Fibroblast of skin of scalp (primary cell): ENCODE measurements around the gene IGFBP7.

Experiments
- DNase-seq: peaks from one replicate; pipeline ENCODE4 v3.0.0-alpha.2; 2013

The IGFBP7 gene

DNA sequence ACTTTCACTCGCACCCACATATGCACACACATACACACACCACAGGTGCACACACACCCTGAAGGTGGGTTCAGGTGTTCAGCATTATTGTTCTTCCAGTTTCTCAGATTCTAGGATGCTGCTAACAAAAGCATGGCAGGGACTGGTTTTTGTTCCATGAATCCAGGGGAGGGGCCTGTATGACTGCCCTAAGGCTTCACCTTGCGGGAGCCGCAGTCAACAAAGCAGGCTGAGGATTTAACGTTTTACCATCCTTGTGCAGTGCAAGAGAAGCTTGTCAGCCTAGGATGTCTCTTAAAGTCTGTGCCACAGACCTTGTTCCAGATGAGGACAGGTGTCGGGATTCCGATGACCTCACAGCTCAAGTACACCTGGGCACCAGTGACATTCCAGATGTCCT is 69.7 kb downstream of the IGFBP7 start:
- DNase-seq, result no peak

DNA sequence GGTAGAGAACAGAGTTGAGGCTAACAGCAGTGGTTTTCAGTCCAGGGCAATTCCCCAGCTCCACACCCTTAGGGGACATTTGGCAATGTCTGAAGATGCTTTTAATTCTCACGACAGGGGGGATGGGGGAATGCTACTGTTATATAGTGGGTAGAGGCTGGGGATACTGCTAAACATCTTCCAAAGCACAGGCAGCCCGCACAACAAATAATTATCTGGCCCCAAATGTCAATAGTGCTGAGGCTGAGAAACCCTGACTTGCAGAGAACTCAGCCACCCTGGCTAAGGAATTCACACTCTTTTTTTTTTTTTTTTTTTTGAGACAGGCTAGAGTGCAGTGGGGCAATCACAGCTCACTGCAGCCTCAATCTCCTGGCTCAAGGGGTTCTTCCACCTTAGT is 70.8 kb downstream of the IGFBP7 start:
- DNase-seq, result peak; percentile 49

DNA sequence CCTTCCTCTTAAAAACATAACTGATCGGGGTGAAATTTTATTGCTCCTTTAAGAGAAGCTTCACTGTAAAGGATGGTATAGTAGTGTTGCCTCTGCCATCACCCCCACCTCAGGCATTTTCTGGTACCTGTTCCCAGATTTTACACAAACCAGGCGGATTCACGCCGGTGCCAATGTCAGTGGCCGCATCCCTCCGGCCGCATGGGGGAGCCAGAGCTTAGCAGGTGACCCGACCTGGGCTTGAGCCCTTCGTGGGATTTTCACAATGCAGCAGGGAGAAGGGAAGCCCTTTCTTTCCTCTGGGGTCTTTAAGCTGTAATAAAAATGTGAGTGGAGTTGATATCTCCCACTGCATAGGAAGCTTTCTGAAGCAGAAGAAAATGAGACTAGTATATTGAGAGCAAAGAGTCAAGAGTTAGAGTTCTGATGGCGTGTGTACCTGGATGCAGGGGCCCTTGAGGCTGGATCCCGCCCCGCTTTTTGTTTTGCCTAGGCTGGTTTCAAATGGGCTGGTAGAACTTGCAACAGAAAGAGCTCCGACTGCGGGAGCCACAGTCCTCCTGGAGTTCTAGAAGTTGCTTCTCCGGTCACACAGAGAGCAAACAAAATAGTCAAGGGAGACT is 72.1 kb downstream of the IGFBP7 start:
- DNase-seq, result peak; percentile 60

DNA sequence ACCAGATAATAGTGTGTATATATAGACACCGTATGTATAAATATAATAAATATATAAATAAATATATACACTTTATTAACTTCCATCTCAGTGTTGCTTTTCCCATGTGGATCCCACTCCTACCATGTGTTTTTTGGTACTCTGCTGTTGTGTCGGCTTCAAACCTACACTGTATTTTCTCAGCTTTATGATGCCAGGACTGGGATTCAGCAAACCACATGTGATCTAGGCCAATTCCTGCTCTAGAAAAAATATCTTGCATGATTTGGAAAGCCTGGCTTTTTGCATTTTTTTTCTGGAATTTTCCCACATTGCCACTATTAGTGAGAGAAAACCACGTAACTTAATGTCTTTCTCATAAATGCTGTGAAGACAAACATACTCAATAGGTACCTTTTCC is 75.7 kb downstream of the IGFBP7 start:
- peak; percentile 40 for DNase-seq

DNA sequence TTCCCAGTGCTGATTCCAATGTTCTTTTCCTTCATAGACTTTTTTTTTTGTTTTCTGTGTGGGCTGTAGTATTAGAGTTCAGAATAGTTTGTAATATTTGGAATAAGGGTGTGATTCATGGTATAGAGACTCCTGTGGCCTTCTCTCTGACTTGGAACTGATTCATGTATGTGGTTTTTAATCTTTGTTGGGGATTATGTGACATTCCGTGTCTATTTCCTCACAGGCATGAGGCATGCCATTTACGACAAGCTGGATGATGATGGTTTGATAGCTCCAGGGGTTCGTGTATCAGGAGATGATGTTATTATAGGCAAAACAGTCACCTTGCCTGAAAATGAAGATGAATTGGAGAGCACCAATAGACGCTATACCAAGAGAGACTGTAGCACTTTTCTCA is 87.1 kb downstream of the IGFBP7 start:
- DNase-seq, result peak; percentile 96

DNA sequence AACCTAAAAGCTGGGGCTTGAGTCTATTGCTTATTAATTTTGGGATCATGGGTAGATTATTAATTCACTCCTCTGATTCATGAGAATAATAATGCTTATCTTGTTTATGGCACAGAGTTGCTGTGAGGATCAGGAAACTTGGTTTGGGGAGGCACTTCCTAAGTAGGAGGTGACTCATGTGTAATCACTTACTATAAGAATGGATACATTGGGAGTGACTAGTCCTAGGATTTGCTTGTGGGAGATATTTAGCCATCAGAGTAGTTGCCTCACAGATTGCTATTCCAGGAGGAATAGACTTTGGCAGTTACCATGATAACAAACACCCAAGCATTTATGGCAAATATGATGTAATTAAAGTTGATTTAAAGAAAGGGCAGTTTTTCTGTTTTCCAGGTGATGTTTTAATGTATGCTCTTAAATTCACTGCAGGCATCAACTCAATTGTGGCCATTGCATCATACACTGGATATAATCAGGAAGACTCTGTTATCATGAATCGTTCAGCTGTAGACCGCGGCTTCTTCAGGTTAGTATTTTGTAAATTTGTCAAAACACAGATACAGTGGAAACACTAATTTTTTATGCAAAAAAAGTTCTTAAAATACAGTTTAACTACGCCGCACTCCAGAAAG is 89.6 kb downstream of the IGFBP7 start:
- peak; percentile 81 for DNase-seq

DNA sequence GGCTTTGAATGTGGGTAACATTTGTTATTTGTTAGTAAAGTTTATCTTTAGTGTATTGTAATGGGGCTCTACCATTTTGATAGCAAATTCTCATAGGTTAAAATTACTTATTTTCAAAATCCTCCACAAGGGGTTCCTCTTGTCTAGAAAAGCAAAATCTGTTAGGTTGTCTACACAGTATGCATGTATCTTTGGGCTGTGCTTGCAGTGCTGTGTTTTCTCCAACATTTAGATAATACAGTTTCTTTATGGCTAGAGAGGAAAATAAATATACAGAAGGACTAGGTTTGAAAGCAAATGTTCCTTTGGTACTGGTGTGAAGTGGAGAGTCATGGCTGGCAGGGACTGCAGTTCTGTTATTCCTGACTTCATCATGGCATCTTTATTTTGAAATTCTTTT is 91.2 kb downstream of the IGFBP7 start:
- DNase-seq, result peak; percentile 22

DNA sequence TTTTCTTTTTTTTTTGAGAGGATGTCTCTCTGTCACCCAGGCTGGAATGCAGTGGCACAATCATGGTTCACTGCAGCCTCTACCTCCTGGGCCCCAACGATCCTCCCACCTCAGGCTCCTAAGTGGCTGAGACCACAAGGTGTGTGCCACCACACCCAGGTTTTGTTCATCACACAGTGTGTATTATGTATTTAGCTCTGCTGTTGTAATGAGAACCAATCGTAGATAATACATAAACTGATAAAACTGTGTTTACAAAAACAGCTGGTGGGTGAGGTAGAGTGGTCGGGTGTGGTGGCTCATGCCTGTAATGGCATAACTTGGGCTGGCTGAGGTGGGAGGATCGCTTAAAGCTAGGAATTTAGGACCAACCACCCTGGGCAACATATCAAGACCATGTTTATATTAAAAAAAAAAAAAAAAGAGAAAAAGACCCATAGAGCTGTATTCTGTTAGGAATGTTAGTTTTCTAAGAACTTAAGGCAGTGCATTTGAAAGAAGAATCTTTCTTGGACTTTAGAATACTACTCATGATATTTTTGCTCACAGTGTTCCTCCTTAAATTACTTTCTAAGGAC is 96.6 kb downstream of the IGFBP7 start:
- DNase-seq, result no peak

DNA sequence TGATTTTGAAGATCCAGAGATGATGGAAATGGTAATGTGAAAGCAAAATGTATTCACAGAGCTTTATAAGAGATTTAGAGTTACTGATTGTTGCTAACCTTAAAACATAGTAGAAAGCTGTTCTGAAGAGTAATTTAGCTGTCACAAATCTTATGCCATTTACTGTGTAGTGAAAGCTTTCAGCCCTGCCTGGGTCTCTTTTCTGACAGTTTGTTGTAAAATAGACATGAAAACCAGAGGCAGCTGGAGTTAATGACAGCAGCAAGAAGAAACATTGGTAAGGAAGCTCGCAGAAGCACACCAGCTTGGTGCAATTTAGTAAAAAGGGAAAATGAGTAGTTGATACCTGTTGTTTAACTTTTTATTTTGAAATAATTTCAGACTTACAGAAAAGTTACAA is 110.4 kb downstream of the IGFBP7 start:
- DNase-seq, result no peak

DNA sequence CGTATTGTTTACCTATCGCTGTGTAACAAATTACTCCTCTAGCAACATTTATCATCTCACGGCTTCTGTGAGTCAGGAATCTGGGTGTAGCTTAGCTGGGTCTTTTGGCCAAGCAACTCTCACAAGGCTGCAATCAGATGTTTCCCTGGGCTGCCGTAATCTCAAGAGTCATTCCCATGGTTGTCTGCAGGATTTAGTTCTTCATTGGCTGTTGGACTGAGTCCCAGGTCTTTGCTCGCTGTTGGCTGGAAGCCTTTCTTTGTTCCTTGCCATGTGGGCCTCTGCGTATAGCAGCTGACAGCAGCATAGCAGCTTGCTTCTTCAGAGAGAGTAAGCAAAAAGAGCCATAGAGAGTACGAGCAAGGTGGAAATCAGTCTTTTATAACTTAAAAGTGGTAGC is 114.7 kb downstream of the IGFBP7 start:
- peak; percentile 69 for DNase-seq

DNA sequence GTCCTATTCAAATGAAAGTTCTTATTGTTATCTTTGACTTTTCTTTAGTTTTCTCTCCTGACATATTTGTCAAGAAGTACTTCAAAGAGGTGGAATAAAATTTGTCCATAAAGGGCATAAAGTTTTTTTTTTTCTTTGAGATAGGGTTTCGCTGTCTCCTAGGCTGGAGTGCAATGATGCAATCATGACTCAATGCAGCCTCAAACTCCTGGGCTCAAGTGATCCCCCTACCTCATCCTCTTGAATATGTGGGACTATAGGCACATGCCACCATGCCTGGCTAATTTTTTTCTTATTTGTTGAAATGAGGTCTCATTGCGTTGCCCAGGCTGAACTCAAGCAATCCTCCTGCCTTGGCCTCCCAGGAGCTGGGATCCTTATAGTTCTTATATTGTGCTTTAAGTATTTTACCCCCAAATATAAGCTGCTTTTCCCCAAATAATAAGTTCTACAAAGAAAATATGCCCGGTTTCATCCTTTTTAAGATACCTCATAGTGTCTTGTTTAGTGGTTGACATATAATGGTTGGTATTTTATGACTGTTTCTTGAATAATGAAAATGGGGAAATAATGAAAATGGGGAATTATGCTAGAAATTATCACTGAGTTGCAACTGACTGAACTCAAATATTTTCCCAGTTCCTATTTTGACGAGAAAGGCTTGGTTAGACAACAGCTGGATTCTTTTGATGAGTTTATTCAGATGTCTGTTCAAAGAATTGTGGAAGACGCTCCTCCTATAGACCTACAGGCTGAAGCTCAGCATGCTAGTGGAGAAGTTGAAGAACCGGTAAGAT is 119.9 kb downstream of the IGFBP7 start:
- DNase-seq, result peak; percentile 48

DNA sequence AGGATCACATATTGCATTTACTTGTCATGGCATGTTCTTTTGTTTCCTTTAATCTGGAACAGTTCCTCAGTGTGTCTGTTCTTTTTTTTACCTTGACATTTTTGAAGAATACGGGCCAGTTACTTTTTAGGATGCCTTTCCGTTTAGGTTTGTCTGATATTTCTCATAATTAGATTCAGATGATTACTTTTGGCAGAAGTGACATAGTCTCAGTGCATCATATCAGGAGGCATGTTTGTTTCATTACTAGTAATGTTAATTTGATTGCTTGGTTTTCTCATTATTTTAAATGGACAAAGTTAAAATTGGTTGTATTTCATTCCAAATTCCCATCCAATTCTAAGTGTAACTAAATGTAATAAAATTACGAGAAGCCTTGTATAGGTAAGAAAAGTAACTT is 123.2 kb downstream of the IGFBP7 start:
- DNase-seq, result no peak

DNA sequence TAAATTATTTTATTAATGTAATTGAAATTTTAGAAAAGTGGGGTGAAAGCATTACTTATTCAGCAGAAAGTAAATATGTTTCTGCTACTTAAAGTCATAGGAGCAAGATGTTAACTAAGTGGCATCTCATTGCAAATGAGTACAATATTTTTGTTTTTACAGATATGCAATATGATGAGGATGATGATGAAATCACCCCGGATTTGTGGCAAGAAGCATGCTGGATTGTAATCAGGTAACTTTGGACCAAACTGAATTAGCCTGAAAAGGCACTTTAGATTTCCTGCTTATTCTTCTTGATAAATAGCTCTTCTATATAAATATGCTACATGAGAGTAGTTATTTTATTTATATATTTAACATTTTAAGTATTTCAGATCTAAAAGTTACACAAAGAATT is 124.0 kb downstream of the IGFBP7 start:
- no peak for DNase-seq

DNA sequence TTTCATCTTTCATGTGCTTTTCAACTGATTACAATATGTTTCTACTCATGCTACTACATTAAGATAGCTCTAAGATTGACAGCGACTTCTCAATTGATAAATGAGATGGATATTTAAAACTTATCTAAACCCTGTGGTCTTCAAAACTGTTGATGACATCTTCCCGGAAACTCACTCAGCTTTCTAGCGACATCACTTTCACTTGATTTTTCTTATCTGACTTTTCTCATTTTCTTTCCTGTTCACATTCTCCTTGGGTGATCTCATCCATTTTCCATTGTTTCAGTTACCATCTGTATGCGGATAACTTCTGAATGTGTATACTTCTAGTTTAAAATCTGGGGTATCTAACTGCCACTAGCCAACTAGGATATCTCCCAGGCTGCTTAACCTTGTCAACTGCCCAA is 128.4 kb downstream of the IGFBP7 start:
- DNase-seq, result peak; percentile 28
